NCI-H2029 (cell line): ENCODE data around the gene ATP6V1F.

Source experiments
- DNase-seq: peaks from one replicate; lab custom pipeline; 2025; lab: John Stamatoyannopoulos, UW

ATP6V1F gene, protein sequence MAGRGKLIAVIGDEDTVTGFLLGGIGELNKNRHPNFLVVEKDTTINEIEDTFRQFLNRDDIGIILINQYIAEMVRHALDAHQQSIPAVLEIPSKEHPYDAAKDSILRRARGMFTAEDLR

DNA sequence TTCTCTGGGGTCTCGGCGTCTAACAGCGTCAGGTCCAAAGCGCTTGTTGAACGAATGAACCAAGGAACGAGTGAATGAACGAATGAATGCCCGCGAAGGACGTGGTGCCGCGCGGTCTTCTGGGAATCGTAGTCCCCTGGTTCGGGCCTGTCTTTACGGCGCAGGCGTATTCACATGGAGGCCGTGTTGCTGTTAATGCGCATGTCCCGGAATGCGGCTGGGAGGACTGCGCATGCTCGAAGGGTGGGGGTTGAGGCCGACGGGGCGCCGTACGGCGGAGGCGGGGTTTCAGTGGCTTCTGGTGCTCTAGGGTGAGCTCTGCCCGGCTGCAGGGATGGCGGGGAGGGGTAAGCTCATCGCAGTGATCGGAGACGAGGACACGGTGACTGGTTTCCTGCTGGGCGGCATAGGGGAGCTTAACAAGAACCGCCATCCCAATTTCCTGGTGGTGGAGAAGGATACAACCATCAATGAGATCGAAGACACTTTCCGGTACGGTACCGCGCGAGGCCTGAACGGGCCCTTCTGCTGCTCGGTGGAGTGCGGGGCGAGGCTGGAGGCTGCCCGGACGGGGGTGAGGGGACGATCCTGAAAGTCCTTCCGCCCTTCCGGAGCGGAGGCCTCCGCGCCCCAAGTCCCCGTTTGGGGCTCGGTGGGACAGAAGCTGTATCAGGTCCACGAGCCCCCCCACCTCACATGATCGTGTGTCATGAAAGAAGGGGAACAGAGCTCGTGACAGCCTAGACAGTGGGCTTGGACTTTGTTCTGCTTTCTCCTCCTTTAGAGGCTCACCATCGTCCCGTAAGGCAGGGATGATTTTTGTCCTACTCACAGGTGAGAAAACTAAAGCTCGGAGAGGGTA lies at the start of gene ATP6V1F:
Gene ATP6V1F (plus strand): TSS at position 286 of the 862 bp plus-strand sequence. CDS start 49 bp downstream, at position 335.
- peak; percentile 92 for DNase-seq

DNA sequence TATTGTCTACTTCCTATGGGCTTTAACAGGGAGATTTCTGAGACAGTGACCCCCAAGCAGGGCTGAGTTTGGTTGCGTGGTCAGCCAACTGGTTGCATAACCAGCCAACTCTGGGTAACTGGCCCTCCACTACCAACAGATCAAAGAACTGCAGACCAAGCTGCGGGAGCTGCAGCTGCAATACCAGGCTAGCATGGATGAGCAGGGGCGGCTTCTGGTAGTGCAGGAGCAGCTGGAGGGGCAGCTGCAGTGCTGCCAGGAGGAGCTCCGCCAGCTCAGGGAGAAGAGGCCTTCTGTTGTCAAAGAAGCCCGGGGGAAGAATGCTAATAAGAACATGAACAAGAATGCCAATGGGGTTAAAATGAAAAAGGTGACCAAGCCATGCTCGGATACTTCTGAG lies 48.2 kb upstream of the ATP6V1F start:
- no peak for DNase-seq

DNA sequence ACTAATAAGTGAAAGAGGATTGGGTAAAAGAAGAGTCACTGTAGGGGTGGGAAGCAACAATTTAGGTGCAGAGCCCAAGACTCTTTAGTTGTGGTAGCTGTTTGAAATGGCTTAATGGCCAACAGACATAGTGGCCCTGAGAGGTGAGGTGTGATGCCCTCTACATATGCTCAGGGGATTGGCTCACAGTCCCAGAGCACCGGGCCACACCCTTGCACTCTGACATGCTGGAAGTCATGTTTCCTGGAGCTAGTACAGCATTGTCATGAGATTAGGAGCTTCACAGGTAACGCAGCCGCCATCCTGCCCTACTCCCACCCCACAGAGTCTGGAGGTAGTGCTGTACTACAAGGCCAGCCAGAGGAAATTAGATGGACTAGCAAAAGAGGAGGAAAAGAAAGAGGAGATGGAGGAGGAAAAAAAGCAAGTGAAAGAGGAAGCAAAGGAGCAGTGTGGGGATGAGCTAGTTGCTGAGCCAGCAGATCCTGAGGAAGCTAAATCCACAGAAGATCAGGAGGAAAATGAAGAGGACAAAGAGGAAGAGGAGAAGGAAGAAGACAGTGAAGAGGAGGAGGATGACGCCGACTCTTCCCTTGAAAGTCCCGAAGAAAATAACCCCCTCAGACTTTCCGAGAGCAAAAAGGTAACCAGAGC lies 47.2 kb upstream of the ATP6V1F start:
- DNase-seq = no peak

DNA sequence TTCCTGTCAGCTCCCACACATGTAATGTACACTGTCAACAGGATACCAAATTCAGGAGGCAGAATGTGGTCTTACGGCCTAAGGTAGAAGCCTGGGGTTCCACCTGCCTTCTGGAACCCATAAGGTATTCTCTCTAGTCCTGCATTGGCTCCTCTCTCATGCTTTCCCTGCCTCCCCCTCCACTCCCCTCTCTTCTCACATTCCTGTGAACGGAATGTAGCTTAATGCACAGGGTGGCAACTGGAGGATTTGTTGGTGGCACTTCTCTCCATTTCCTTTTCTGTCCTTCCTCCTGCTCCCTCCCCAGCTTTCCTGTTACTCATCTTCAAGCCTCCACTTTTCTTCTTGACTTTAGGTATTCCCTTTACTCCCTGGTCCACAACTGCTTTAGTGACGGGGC lies 44.0 kb upstream of the ATP6V1F start:
- DNase-seq = no peak

DNA sequence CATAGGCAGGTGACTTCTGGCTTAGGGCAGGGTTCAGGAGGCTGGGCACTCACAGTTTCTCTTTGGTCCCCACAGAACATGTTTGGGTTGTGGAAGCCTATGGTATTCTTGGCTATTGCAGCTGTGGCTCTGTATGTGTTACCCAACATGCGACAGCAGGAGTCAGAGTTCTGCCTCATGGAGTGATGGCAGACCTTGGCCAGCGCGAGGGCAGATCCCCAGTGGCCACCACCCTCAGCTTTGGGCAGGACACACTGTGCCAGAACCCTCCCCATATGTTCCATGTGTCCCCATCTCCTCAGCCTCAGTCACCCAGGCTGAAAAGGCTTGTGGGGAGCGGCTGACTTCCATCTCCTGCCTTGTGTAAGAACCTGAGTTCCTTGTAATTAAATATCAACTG lies 40.9 kb upstream of the ATP6V1F start:
- DNase-seq = no peak

DNA sequence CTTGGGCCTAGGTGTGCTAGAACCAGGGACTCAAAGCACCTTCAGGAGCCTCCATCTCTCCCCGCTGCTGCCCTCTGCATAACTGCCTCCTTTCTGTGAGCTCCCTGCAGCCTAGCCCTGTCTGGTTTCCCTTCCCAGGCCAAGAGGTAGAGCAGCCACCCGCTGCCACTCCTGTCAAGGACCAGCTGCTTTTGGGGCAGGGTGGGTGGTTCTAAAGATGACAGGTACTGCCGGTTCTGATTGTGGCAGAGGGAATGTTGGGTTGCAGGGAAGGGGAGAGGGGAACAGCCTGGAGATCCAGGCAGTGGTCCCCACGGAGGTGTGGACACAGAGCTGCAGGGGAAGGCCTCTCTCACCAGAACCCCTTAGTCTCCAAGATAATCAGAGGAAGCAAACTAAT lies 36.1 kb upstream of the ATP6V1F start:
- DNase-seq = no peak

DNA sequence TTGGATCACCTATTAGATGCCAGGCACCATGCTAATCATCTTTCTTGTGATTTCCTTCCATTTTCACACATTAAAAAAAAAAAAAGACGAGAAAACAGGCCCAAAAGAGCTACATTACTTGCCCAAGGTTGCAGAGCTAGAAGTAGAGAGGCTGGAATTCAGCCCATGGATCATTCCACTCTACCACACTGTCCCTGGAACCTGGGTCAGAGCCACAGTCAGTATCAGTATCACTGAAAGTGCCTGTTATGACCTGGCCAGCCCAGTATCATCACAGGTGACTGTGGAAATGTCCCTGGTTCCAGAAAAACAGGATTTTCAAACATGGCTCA lies 35.8 kb upstream of the ATP6V1F start:
- no peak for DNase-seq

DNA sequence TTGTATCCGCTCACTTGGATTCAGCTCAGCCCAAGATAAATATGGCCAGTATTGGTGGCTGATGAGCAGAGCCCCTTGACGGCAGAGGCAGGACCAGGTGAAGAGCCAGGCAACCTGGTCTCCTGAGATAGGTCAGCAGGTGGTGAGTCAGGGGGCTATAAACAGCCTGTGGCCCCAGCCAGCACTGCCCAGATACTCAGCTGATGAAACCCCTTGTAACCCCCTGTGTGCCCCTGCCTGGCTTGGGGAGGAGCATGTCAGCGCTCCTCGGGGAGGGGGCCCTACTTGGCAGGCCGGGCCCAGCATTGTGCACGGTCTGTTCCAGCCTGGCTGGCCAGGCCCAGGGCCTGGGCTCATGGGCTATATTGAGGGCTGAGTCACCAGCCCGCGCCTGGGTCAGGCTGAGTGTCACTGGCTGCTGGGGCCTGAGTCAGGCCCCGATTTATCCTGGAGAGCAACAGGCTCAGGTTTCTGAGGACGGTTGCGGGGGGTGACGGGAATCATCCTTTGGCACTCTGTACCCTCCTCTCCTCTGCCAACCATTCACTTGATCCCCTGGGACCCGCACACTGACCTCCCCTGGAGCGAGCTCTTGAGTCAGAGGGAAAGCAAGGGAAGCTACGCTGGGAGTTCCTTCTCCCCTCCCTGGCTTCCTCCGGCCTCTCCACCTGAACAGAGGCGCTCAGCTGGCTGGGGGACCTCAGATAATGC lies 35.3 kb upstream of the ATP6V1F start:
- no peak for DNase-seq

DNA sequence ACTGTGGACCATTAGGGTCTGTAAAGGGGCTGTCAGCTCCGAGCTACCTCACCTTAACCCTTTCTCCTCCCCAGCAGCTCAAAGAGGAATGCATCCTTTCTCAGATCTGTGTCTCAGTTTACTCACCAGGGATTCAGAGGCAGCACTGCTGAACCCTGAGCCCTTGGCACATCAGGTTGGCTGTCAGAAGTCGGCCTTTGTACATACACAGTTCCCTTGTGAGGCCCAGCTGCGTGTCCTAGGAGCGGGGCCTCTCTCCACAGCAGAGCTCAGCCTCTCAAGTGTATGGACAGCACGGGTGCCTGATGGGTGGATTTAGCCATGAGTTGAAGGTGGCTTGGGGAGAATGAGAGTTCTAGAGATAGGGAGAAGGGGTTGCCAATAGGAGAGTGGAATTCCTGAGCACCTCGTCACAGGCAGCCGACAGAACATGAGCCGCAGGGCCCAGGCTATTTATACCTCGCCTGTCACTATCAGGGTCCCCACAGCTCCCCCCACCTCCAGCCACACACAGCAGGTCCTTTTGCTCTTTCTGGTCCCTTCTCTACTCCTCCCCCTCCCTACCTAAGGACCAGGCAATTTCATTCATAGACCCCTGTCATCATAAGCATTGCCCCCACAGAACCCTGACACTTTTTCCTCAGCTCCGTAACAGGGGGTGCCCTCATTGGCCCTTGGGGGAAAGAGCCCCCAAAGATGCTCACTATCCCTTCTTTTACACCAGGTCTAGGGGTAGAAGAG lies 34.5 kb upstream of the ATP6V1F start:
- no peak for DNase-seq

DNA sequence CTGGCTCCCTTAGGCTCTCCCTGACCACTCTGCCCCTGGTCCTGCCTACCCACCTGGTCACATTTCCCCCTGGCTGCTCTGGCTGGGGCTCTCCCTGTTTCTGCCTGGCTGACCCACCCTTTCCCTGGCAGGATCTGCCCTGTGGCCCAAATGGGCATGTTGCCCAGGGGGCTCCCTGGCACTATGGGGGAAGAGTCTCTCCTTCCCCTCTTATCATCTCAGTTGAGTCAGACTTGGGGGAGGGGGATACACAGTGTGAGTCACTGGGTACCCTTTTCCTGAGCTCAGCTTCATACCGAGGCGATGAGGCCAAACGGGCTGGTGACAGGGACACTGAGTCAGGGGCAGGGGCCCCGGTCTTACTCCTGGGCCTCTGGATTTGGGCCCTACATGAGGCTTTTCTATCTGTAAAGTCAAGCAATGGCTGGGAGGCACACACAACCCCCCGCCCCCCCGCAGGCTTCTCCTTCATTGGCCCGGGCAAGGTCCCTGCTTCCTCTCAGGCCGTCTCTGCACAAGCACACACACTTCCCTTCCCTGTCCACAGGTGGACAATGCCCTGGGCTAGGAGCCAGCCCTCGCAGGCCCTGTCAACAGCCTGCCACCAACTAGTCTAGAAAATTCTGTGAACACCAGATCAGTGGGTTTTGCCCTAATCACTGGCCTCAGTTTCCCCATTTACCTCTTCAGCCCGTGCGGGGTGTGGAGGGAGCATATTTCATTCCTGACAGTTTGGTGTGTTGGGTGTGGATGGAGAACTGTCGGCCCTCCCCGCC lies 33.1 kb upstream of the ATP6V1F start:
- DNase-seq = no peak

DNA sequence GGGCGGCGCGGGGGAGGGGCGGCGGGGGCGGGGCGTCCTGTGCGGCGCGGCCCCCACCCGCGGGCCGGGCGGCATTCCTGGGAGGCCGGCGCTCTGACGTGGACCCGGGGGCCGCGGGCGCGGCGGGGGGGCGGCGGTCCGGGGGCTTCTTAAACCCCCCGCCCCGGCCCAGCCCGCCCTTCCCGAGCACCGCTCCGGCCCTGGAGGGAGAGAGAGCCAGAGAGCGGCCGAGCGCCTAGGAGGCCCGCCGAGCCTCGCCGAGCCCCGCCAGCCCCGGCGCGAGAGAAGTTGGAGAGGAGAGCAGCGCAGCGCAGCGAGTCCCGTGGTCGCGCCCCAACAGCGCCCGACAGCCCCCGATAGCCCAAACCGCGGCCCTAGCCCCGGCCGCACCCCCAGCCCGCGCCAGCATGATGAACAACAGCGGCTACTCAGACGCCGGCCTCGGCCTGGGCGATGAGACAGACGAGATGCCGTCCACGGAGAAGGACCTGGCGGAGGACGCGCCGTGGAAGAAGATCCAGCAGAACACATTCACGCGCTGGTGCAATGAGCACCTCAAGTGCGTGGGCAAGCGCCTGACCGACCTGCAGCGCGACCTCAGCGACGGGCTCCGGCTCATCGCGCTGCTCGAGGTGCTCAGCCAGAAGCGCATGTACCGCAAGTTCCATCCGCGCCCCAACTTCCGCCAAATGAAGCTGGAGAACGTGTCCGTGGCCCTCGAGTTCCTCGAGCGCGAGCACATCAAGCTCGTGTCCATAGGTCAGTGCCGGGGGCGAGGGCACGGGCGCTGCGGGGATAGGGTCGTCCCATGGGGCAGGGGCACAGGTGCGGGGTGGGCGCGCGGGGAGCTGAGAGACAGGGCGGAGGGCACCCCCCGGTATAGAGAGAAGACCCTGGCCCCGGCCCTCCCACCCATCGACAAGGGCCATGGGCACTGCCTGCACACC lies 32.2 kb upstream of the ATP6V1F start, which contains the start of gene FLNC:
Gene FLNC (plus strand): TSS at position 176 of the 947 bp plus-strand sequence. CDS start 232 bp downstream, at position 408.
- no peak for DNase-seq

DNA sequence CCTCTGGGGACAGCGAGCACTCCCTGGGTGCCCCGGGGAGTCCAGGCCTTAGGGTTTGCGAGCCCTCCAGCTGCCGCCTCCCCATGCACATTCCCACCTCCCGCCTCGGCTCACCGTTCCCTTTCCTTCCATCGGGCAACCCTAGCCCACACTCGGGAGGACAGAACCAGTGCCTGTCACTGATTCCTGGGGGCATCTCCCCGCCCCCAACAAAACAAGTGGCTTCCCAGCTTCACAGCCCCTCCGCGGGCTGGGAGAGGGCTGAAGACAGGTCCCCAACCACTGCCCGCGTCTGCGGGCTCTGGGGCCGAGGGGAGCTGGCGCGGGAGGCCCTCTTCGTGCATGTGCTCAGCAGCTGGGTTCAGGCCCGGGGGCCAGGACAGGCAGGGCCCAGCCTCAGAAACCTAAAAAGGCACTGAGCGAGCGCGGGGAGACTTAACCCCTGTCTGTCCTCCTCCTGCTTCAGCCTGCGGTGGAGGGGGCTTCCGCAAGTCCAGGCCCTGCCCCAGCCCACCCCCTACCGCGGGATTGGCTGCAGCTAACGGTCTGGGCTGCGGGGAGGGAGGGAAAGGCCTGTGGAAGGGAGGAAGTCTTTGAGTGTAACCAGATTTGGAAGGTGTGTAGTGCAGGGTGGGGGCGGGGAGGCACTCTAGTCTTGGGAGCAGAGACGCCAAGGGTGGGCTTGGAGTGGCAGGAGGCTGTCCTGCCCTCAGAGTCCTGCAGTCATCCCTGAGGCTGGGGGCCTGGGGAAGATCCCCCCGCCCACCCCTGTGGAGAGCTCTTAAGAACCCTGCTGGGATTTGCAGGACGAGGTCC lies 31.3 kb upstream of the ATP6V1F start:
- DNase-seq = no peak

DNA sequence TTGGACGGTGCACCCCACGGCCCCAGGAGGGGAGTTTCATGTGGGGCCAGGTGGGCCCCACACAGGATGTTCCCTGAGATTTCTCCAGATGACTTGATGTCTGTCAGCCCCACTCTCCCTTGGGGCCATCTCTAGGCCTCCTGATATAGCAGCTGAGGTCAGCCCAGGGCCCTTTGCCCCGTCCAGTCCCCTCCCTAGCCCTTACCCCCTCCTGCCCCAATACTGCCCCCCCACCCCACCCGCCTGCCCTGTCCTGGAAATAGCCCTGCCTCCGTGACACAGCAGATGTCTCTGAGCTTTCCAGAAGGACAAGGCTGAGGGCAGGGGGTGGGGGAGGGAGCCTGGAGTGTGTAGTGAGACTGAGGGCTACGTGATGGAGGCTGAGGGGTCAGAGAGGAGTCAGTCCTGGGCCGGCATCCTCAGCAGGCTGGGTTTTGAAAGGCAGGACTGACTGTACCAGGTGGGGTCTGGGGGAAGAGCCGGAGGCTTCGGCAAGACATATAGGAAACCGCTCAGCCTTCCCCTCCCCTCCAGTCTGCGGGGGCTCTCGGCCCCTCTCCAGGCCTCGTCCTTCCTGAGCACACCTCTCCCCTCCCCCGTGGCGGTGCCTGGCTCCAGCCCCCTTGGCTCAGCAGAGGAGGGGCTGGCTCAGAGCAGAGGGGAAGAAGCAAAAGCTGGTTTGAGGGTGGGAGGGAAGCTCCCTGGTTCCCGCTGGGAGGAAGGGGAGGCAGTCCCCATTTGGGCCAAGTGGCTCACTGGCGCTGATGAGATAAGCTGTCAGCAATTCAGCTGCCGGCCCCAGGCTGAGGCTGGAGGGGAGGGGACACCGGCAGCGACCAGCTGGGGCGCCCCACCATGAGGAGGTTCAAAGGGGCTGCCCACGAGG lies 30.4 kb upstream of the ATP6V1F start:
- no peak for DNase-seq

DNA sequence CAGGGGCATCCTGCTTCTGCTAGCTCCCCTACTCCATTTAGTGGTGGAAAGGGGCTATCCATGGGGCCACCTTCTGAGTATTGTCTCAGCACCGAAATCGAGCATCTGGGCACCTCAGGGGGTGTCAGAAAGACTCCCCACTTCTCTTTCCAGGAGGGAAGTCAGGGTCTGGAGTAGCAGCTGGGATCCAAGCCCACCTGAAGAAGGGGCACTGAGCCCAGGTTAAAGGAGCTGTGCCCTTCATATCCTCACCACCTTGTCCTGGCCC lies 29.8 kb upstream of the ATP6V1F start:
- DNase-seq = no peak

DNA sequence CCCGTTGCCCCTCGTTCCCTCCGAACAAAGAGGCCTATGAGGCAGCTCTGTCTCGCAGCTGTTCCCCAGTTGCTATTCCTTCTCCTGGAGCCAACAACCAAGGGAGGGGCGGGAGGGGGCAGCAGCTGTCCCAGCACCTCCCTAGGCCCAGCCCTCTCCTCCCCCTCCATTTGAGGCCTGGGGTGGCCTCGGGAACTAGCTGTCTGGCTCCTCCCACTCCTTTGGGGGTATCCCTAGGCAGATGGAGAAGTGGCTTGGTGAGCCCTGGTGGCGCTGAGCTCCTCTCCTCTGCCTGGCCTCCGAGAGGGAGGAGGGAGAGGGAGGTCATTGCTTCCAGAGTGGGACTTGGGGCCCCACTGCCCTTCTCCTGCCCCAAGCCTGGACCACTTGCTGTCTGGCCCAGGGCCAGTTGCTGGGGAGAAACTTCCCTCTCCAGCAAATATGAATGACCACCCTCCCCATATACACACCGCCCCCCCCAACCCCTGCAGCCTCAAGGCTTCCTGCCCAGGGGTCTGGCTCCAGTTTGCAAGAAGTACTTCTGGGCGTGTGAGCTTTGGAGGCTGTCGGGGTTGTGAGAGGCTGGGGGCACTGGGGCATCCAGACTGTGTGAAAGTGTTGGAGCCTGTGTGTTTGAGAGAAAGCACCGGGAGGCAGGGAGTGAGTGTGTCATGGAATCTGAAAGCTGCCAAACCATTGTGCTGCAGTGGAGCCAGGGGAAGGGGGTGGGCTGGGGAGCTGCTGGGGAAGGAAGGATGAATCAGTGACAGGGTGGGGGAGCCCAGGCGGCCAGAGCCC lies 29.3 kb upstream of the ATP6V1F start:
- no peak for DNase-seq

DNA sequence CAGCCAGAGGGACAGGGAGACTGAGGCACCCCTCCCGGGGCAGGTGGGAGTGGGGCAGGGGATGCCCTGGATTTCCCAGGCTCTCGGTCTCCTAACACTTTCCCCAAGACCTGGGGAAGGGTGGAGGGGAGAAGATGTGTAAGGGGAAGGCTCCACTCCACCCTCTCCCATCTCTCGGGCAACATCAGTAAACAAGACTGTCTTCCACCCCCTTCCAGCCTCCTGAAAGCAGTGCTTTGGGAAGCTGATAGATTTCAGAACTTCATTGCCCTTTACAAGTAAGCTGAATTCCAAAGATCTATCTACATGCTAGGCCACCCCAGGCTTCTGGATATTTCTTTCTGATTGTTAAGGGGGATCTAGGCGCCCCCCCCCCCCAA lies 28.7 kb upstream of the ATP6V1F start:
- DNase-seq = no peak

DNA sequence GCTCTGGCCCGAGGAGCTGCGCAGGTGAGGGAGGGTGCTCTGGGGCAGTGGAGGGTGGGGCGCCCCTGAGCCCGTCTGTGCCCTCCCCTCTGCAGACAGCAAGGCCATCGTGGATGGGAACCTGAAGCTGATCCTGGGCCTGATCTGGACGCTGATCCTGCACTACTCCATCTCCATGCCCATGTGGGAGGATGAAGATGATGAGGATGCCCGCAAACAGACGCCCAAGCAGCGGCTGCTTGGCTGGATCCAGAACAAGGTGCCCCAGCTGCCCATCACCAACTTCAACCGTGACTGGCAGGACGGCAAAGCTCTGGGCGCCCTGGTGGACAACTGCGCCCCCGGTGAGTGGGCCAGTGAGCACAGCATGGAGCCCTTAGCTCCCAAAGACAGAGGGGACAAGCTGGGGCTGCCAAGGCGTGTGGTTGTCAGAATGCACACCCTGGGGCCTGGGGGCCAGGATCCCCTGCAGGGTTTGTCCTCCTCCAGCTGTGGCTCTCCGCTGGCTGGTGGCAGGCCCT lies 27.4 kb upstream of the ATP6V1F start:
- DNase-seq = no peak
